ENCODE data around the gene SH3D19. TPM values are rescaled to one million over a fixed set of nuclear protein-coding genes. Genes with fewer than 3 reads are reported as not detected.

SH3D19 gene
- total and polyA plus RNA-seq, 2 of the 4 experiments (the other 2 are of a cell fraction), result 14.4 to 27.2 TPM

GRCh38 chr4:151260526-151260925, 64.9 kb downstream of the SH3D19 start:
- intact Hi-C loops (cut with micrococcal nuclease) (no loop called here), dilution Hi-C loops (cut with HindIII; ENCODE audit: low sequenced_read_pairs, unreplicated experiment) (no loop called here), in situ Hi-C loops (cut with MboI; ENCODE audit: low sequenced_read_pairs) (no loop called here)
- Histone ChIP-seq H3K79me1 (ENCODE audit: low read depth in 1 of 2, low read length in 2 of 2) (no peaks in the 10 kb centered on the region; a peak in 1 of 4 replicates), H2AK9ac (replicated peaks; ENCODE audit: low read depth, low read length, poor library complexity) (no peak overlapping the region), H4K5ac (ENCODE audit: low read depth, low read length) (no peak overlapping the region), H3K4me2 (ENCODE audit: low read depth, low read length) (no peak overlapping the region), H3K4ac (ENCODE audit: low read depth, low read length) (no peak overlapping the region), H4K8ac (ENCODE audit: low read depth in 2 of 2, low read length in 2 of 2) (no peak overlapping the region), H2BK120ac (ENCODE audit: low read depth, low read length) (no peak overlapping the region), H2BK15ac (ENCODE audit: low read depth, low read length) (no peak overlapping the region), H3K4me1 (ENCODE audit: control insufficient read depth, insufficient read depth, low read length) (no peaks in the 10 kb centered on the region), H3K56ac (ENCODE audit: extremely low read depth, insufficient read depth, low read length) (no peak overlapping the region), H3K9me1 (ENCODE audit: insufficient read depth, low read length) (no peaks in the 10 kb centered on the region), H3K36me3 (ENCODE audit: control insufficient read depth, insufficient read depth, low read length) (no peaks in the 10 kb centered on the region), H3K4me3 (ENCODE audit: insufficient read depth, low read depth, low read length) (no peak overlapping the region), H4K91ac (ENCODE audit: insufficient read depth, low read depth, low read length) (no peak overlapping the region), H3K14ac (replicated peaks; ENCODE audit: low read depth, low read length) (no peak overlapping the region), H2AK5ac (ENCODE audit: low read depth, low read length) (no peak overlapping the region), H3K27ac (ENCODE audit: insufficient read depth, low read length) (no peak overlapping the region), H4K20me1 (ENCODE audit: insufficient read depth, low read length) (no peaks in the 10 kb centered on the region), H3K18ac (ENCODE audit: low read depth, low read length) (no peak overlapping the region), H2BK20ac (ENCODE audit: low read depth, low read length) (no peak overlapping the region), H3K9ac (ENCODE audit: low read depth, low read length) (no peak overlapping the region), H3K27me3 (ENCODE audit: control insufficient read depth, insufficient read depth, low read length) (no peaks in the 10 kb centered on the region), H3K9me3 (ENCODE audit: control insufficient read depth, insufficient read depth, low read length) (no peaks in the 10 kb centered on the region), H3K23ac (ENCODE audit: low read depth, low read length) (no peak overlapping the region), H2AFZ (replicated peaks; ENCODE audit: low read length, poor library complexity) (no peak overlapping the region), H2BK5ac (ENCODE audit: low read depth, low read length, poor library complexity, severe bottlenecking) (no peak overlapping the region)
- no peak for TF ChIP-seq MAZ (IDR thresholded peaks at IDR 0.05; ENCODE audit: borderline replicate concordance, low read depth, low read length)
- no peak for TF ChIP-seq POLR2A (IDR thresholded peaks at IDR 0.05; ENCODE audit: low read depth, low read length)
- no peak for TF ChIP-seq NFE2L2 (IDR thresholded peaks at IDR 0.05; ENCODE audit: low read depth, low read length)
- no peak for TF ChIP-seq CHD1 (IDR thresholded peaks at IDR 0.05; ENCODE audit: low read depth, low read length)
- no peak for TF ChIP-seq USF2 (IDR thresholded peaks at IDR 0.05; ENCODE audit: low read depth, low read length)
- DNase-seq, result no peak
- no peak for ATAC-seq (ENCODE audit: low read depth)
- POLR2A ChIA-PET (ENCODE audit: unreplicated experiment), result no interaction called here
- WGBS, 2 experiments (ENCODE audit: extremely low coverage in 2 of 2, insufficient read length in 1 of 2), result 100% methylated on average over 1 of the region's 2 CpGs; no CpG with 5 or more reads in 1 of the 2 experiments
- CTCF ChIA-PET, result no interaction called here
- no TSS peak for BruUV-seq (replicated peaks)
